NOMO-1 treated with DMSO at 0.1 percent for 48 hours (cell line): ENCODE data around the gene RPA1.
"Not testable (repeated sequence)": the region's sequence is repeated elsewhere in the genome, so short reads cannot be mapped to it uniquely, and the experiment has no call there.

Experiments
- DNase-seq: peaks from one replicate; lab custom pipeline; 2025; ENCODE audit not compliant: unreplicated experiment; lab: John Stamatoyannopoulos, UW

The RPA1 gene

DNA sequence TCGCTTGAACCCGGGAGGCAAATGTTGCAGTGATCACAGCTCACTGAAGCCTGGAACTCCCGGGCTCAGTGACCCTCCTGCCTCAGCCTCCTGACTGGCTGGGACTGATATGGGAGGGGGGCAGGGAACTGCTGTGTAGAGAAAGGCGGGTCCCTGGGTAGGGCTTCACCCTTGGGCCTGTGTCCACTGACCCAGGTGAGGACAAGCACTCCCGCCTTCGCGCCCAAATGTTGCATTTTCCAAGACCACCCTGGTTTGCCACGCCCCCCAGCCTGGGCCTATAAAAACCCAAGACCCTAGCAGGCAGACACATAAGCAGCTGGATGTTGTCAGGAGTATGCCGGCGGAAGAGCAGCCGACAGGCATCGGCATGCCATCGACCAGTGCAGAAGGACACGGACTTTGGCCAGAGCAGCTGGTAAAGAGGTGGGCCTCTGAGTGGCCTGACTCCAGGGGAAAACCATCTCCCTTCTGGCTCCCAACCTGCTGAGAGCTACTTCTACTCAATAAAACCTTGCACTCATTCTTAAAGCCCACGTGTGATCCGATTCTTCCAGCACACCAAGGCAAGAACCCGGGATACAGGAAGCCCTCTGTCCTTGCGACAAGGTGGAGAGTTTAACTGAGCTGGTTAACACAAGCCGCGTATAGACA, 19.2 kb upstream of the RPA1 start:
- no peak for DNase-seq

DNA sequence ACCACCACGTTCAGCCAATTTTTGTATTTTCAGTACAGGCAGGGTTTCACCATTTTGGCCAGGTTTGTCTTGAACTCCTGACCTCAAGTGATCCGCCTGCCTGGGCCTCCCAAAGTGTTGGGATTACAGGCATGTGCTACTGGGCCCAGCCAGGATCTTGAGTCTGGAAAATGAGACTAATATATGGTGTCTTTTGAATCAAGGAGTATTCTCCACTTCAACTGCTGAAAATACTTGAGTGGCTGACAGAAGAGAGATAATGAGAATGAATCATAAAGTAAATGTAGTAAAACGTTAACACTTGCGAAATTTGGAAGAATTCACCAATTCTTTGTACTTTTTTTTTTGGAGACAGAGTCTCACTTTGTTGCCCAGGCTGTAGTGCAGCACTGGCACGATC, 16.7 kb upstream of the RPA1 start:
- no peak for DNase-seq

DNA sequence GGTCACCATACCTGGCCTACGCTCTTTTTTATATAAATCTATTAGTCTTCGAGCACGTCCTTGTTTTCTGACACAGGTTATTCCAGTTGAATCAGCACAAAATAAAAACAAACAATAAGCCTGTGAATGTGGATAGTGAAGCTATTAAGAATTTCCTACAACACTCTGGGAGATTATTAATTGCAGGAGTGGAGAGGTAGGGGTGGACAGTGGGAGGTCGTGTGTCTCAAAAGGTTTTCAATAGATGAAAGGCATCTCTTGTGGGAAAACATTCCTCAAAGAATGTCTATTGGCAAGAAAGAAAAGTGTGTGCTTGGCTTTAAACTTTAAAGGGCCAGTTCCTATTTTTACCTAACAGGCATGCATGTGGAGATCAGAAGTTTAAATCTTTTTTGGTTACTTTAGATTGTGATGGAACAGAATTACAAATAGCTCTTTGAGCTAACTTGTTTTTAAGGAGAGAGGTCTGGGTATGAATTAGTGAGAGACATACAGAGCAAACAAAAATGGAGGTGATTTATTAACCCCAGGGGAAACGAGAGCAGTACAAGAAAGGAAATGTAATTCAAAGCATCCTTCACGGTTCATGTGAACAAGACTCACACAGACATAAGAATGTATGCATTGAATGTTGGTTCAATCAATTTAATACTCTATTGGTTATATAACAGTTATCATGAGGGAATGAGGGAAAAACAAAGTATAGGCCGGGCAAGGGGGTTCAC, 9.1 kb upstream of the RPA1 start:
- no peak for DNase-seq

DNA sequence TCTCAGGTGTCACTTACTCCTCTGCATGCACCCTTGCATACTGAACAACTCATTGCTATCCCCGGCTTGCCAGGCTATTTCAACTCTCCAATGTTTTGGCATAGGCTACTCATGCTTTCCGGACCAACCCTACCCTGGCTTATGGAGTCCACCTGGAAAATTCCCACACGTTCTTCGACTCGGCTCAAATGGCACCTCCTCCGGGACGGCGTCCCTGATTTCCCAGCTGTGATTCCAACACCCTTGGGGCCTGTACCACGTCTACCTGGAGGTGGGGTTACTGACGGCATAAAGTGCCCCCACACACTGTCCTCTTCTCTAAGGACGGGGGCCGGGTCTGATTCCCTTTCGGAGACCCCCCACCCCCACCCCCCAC, 601 bp upstream of the RPA1 start:
- no peak for DNase-seq

DNA sequence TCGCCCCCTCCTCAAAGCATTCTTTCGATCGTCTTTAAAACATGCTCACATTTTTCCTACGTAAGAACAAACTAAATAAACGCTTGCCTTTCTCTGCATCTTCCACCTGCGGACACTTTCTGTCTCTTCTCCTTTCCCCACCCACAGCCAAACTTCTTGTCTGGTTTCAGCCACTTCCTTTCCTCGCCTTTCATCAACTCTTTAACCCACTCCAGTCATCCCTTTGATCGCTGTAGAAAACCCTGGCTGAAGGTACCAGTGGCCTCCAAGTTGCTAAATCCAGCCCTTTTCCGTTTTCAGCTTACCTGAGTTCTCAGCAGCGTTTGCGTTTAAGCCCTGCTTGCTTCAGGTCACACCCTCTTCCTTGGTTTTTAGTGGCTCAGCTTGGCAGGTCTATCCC, 483 bp downstream of the RPA1 start:
- DNase-seq: peak; percentile 37

DNA sequence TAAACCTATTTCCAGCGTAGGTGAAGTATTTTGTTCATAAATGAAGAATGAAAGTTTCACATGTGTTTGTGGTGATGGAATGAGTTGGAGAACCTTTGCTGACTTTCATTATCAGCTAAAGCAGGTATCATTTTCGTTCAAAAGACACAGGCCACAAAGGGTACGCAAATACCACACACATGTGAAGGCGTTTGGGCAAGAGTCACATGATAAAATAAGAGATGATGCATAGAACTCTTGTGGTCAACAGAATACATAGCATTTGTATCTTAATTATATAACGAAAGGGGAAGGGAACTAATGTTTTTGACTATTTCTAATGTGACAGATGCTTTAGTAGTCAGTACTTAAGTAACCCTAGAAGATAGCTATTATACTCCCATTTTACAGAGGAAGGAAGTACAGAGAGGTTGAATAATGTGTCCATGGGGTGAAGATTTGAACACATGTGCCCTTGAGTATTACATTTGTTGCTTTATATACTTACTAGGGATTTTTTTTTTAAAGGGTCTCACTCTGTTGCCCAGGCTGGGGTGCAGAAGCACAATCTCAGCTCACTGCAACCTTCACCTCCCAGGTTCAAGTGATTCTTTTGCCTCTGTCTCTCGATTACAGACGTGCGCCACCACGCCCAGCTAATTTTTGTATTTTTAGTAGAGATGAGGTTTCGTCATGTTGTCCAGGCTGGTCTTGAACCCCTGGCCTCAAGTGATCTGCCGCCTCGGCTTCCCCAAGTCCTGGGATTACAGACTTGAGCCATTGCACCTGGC, 4.8 kb downstream of the RPA1 start:
- DNase-seq: no peak

DNA sequence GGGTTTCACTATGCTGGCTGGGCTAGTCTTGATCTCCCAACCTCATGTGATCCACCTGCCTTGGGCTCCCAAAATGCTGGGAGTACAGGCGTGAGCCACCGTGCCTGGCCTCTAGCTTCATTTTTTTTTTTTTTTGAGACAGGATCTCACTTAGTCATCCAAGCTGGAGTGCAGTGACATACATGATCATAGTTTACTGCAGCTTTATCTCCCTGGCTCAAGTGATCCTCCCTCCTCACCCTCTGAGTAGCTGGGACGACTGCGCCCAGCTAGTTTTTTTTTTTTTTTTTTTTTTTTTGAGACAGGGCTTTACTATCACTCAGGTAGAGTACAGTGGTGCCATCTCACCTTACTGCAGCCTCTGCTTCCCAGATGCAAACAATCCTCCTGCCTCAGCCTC, 9.7 kb downstream of the RPA1 start:
- no peak for DNase-seq

DNA sequence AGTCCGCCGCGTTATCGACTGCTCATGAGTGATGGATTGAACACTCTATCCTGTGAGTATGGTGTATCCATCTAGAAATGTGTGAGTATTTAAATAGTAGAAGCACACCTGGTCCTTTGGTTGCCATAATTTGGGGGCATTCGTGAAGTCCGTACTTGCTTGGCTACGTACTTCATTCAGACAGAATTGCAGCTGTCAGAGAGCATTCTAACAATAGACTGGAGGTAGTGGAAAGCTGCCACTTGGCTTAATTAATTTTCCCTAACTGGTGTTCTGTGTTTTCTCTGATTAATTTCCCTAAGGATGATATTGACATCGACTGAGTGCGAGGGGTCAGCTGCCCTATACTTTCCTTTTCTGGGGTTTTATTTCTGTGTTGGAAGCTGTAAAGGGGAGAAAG, 14.1 kb downstream of the RPA1 start:
- DNase-seq: no peak

DNA sequence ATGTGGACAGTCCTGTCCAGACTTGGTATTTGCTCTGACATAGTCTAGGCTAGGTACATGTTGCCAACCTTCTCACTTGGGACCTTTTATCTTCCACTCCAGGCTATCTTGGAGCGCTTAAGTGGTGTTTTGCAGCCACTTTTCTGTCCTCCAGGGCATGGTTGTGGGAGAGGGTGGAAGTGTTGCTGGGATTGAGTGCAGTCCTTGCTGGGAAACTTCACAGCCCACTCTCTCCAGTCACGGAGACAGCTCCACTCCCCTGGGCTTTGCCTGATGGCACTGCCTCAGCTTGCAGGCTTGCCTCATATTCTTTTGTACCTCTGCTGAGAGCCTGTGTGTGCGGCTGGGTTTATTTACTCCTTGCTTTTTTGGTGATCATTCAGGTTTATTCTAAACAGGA, 17.4 kb downstream of the RPA1 start:
- no peak for DNase-seq

DNA sequence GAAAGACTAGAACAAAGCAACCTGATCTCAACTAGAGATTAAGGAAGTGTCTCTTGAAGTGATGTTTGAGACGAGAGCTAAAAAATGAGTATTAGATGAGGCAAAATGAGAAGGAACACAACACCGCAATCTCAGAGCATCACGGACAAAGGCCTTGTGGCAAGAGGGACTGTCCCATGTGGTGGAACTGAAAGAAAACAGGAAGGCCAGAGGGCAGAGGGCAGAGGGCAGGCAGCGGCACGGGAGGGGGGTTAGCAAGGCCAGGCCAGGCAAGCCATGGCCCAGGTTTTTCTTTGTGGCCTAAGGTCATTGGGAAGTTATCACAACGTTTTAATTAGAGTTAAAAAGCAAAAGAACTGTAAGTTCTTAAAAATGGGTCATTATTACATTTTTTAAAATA, 22.5 kb downstream of the RPA1 start:
- DNase-seq: no peak

DNA sequence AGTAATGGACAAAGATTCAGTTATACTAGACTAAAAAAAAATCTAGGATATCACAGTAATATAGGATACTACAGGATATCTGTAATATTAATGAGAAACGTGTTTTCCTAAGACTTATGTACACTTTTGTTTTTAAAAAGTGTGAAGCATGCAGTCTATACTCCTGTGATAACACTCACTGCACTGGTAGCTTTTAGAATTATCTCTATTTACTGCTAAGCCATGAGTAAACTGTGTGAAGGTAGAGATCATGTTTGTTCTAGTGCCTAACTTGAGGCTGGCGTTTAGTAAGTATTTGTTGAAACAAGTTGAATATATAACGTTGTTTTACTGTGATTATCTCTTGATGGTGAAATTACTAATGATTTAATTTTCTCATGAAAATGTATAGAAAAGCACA, 23.9 kb downstream of the RPA1 start:
- DNase-seq: no peak

DNA sequence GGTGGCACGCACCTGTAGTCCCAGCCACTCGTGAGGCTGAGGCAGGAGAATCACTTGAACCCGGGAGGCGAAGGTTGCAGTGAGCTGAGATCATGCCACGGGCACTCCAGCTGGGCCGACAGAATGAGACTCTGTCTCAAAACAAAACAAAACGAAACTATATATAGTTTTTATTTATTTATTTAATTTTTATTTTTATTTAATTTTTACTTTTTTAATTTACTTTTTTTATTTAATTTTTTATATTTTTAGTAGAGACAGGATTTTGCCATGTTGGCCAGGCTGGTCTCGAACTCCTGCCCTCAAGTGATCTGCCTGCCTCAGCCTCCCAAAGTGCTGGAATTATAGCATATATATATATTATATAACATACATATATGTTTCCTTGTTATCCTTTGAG, 26.7 kb downstream of the RPA1 start:
- DNase-seq: not testable (repeated sequence)

DNA sequence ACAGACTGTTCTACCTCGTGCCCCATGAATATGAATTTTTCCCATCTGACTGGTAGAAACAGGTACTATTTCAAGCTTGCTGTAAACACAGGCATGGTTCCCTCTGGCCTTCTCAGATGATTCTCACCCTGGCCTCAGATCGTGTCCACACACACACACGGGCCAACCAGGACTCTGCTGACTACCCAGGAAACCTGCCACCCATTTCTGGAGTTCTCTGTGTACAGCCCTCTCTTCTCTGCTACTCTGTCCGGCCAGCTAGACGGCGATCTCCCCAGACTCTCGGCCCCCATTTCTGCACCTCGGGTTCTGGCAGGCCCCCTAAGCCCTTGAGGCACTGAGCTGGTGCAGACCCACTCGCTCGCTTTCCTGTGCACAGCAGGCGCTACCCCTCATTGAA, 31.2 kb downstream of the RPA1 start:
- DNase-seq: no peak

DNA sequence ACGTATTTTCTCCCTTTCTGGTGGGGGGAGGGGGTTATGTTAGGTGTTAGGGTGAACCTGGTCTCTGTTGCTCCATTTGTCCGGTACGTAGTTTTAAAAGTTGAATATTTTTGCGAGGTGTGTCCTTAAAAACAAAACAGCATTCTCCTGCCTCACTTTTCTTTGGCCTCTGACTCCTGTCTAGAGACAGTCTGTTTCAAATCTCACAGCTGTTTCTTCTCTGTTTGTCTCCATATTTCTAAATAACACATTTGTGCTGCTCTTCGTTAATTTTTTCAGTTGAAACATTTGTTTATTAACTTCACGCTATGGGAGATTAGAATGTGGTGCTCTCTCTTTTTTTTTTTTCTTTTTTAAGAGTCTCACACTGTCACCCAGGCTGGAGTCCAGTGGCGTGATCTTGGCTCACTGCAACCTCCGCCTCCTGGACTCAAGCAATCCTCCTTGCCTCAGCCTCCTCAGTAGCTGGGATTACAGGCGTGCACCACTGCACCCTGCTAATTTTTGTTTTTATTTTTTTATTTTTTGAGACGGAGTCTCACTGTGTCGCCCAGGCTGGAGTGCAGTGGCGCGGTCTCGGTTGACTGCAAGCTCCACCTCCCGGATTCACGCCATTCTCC, 31.7 kb downstream of the RPA1 start:
- no peak for DNase-seq

DNA sequence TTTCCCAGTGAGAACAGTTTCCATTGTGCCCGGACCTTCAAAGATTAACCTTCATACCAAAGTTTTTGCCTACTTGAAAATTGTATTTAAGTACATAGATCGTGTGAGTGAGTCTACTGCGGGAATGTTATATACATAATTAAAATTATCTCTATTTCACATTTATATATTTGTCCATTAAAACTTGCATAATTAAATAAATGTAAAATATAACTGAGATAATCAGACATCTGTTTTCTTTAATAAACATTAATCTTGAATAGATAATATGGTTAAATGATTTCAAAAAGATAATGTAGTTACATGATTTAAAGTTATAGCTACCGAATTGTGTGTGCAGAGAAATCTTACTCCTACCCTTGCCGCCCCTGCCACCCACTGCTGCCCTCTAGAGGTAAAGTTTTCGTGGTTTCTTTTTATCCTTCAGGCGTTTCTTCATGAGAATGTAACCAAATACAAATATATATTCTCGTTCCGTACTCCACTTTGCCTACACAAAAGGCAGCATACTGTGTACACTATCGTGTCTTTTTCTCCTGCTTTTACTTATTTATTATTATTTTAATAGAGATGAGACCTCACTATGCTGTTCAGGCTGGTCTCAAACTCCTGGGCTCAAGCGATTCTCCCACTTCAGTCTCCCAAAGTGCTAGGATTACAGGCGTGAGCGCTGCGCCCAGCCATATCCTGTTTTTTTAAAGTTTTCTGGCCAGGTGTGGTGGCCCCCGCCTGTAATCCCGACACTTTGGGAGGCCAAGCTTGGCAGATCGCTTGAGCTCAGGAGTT, 35.6 kb downstream of the RPA1 start:
- peak; percentile 16 for DNase-seq

DNA sequence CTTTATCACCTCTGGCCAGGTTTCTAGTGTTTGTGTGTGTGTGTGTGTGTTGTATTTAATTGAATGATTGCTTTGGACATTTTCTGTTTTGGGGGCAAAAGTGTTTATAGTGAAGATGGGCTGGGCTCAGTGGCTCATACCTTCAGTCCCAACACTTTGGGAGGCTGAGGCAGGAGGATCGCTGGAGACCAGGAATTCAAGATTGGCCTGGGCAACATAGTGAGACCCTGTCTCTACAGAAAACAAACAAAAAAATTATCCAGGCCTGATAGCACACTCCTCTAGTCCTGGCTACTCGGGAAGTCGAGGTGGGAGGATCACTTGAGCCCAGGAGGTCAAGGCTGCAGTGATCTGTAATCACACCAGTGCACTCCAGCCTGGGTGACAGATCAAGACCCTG, 37.5 kb downstream of the RPA1 start:
- no peak for DNase-seq

DNA sequence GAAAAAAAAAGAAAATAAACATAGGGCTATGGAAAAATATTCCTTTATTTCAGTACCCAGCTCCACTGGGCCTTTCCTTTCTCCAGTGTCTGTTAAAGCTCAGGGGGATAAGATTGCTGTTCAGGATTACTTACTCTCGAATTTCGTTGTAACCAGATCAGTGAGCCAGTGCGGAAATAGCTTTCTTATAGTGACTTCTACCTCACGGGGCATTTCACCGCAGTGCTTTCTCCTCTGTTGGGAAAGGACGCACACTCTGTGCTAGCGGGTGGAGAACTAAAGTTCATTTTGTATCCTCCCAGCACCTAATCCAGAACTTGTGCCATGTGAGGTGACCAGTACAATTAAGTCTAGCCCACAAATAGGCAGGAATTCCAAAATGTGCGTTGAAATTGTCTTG, 38.3 kb downstream of the RPA1 start:
- DNase-seq: no peak

DNA sequence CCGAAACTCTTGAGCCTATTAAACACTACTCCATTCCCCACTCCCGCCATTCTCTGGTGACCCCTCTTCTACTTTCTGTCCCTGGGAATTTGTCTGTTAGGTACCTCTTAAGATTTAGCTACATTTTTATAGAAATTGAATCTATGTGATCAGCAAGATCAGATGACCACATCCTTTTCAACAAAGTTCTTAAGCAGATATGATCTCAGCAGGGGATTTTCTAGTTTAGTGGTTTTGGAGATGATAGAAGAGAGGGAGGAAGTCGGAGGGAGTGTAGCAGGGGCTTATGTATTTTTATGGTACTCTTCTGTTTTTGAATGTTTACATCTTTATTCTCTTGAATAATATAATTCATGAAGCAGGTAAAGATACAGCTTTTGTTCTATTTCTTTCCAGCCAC, 40.8 kb downstream of the RPA1 start:
- no peak for DNase-seq

DNA sequence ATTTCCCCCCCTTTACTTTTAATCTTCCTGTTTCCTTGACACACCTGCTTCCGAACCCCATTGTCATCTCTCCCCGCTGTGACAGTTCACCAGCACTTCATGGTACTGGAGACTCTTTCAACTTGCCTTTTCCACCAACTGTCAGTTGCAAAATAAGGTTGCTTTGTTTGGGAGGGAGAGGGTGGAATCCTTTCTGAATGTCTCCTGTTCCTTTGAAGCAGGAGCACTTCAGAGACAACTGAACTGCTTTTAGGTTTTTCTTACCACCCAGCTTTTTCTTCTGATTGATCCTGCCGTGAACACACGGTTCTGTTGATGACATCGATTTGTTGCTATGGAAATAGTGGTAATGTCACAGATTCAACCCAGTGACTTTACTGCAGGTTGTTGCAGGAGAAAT, 42.0 kb downstream of the RPA1 start:
- DNase-seq: no peak

DNA sequence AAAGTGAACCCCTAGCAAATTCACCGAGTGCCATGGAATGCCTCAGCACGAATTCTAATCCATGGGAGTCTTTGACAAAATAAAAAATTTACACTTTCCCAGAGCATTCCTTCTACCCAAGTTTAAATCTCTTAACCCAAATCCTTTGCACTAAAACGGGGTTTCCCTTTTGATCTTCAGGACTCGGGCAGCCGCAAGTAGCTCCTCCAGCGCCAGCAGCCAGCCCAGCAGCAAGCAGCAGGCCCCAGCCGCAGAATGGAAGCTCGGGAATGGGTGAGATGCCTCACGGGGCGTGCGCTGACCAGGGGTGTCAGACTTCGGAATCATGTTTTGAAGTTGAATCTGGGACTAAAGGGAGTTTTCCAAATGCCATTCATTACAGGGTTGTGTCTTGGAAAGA, 42.4 kb downstream of the RPA1 start:
- DNase-seq: no peak

DNA sequence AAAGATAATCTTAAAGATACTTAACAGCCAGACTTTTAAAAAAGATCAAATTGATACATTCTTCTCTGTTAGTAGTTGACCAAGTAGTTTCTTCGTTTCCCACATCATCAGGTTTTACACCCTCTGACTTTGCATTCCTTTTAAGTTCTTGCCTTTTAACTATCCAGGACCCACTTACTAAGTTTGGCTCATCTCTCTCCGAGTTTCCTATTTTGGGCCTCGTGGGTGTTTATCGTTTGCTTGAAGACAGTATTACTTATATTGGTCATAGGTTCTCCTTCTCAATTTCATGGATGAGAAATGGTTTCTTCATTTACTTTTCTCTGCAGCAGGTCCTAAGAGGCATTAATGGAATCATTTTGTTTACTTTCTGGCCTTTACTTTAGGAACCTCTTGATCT, 43.2 kb downstream of the RPA1 start:
- DNase-seq: no peak
